WTC11 (cell line): Measurements from ENCODE around the gene LBHD2.

Experiments used
- FOXJ3 ChIP-seq: sonication (generic); formaldehyde crosslinking; IDR thresholded peaks from 2 replicates; pipeline ENCODE4 v1.9.0; 2021; ENCODE audit warnings: missing genetic modification reagents, mild to moderate bottlenecking, borderline replicate concordance
- FOXP1 ChIP-seq: sonication (generic); formaldehyde crosslinking; IDR thresholded peaks from 2 replicates; pipeline ENCODE4 v1.8.0; 2022; ENCODE audit warnings: missing genetic modification reagents, mild to moderate bottlenecking, moderate library complexity, borderline replicate concordance
- NR2C2 ChIP-seq: sonication (generic); formaldehyde crosslinking; IDR thresholded peaks from 2 replicates; pipeline ENCODE4 v1.8.0; 2022; ENCODE audit warnings: mild to moderate bottlenecking, missing genetic modification reagents
- RELA ChIP-seq: sonication (generic); formaldehyde crosslinking; IDR thresholded peaks from 2 replicates; pipeline ENCODE4 v1.8.1; 2022; ENCODE audit warnings: missing genetic modification reagents, mild to moderate bottlenecking, borderline replicate concordance
- SMAD4 ChIP-seq: sonication (generic); formaldehyde crosslinking; IDR thresholded peaks from 2 replicates; pipeline ENCODE4 v1.8.0; 2022; ENCODE audit warnings: mild to moderate bottlenecking, missing genetic modification reagents
- TF ChIP-seq, protein P1 (sequence below): sonication (generic); formaldehyde crosslinking; conservative IDR thresholded peaks from 2 replicates; pipeline ENCODE4 v1.8.1; 2022; ENCODE audit warnings: mild to moderate bottlenecking, missing genetic modification reagents
- TF ChIP-seq, protein P2 (sequence below): fragments of 200-600 bp; IDR thresholded peaks from 2 replicates; pipeline ENCODE4 v1.8.0; 2022; ENCODE audit warnings: antibody characterized with exemption
- TF ChIP-seq, protein P3 (sequence below): sonication (generic); formaldehyde crosslinking; IDR thresholded peaks from 2 replicates; pipeline ENCODE4 v1.8.1; 2022; ENCODE audit warnings: low read depth, missing genetic modification reagents, borderline replicate concordance
- TF ChIP-seq, protein P4 (sequence below): sonication (generic); formaldehyde crosslinking; IDR thresholded peaks from 2 replicates; pipeline ENCODE4 v1.8.0; 2022; ENCODE audit warnings: mild to moderate bottlenecking, missing genetic modification reagents
- TF ChIP-seq, protein P5 (sequence below): fragments of 250-450 bp; sonication (Bioruptor Pico); IDR thresholded peaks from 2 replicates; pipeline ENCODE4 v1.9.0; 2021; ENCODE audit warnings: mild to moderate bottlenecking, borderline replicate concordance
- TF ChIP-seq, protein P6 (sequence below): sonication (generic); formaldehyde crosslinking; IDR thresholded peaks from 2 replicates; pipeline ENCODE4 v1.8.0; 2022; ENCODE audit warnings: mild to moderate bottlenecking, missing genetic modification reagents

DNA sequence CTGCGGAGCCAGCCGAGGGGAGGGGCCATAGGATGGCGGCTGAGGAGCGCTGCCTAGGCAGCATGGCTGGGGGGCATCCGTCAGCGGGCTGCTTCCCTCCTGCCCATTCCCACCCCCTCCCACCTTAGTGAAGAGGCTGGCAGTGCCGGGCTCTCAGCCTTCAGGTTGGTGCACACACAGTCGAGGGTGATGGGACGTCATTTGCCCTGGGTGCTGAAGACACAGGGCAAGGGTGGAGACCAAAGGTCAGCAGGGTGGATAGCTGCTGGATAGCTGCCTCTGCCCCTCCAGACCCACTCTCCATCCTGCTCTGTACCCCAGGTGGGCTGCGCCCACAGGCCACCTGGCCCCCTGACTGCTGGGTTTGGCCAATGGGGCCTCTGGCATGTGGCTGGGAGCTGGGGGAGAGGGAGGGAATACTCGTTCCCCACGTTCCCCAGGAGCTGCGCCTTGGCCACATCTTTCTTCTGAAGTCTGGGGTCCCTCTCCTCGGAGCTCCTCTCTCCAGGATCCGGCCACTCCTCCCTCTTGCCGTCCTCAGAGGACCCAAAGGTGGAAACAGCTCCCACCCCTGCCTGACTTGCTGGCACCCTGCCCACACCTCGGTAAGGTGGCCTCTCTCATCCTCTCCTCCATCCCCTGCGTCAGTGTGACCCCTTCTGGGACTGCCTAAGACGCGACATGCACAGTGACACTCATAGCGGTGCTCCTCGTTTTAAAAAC is 15.5 kb upstream of the LBHD2 start:
- TF ChIP-seq, protein P1, sequence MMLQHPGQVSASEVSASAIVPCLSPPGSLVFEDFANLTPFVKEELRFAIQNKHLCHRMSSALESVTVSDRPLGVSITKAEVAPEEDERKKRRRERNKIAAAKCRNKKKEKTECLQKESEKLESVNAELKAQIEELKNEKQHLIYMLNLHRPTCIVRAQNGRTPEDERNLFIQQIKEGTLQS (CRISPR knock-in tag) = no peak
- TF ChIP-seq, protein P2, sequence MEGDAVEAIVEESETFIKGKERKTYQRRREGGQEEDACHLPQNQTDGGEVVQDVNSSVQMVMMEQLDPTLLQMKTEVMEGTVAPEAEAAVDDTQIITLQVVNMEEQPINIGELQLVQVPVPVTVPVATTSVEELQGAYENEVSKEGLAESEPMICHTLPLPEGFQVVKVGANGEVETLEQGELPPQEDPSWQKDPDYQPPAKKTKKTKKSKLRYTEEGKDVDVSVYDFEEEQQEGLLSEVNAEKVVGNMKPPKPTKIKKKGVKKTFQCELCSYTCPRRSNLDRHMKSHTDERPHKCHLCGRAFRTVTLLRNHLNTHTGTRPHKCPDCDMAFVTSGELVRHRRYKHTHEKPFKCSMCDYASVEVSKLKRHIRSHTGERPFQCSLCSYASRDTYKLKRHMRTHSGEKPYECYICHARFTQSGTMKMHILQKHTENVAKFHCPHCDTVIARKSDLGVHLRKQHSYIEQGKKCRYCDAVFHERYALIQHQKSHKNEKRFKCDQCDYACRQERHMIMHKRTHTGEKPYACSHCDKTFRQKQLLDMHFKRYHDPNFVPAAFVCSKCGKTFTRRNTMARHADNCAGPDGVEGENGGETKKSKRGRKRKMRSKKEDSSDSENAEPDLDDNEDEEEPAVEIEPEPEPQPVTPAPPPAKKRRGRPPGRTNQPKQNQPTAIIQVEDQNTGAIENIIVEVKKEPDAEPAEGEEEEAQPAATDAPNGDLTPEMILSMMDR = no peak
- TF ChIP-seq NR2C2 (CRISPR knock-in tag) (no peak), RELA (CRISPR knock-in tag) (no peak), SMAD4 (CRISPR knock-in tag) (no peak), FOXP1 (CRISPR knock-in tag) (no peak), FOXJ3 (no peak)
- TF ChIP-seq, protein P3, sequence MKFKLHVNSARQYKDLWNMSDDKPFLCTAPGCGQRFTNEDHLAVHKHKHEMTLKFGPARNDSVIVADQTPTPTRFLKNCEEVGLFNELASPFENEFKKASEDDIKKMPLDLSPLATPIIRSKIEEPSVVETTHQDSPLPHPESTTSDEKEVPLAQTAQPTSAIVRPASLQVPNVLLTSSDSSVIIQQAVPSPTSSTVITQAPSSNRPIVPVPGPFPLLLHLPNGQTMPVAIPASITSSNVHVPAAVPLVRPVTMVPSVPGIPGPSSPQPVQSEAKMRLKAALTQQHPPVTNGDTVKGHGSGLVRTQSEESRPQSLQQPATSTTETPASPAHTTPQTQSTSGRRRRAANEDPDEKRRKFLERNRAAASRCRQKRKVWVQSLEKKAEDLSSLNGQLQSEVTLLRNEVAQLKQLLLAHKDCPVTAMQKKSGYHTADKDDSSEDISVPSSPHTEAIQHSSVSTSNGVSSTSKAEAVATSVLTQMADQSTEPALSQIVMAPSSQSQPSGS (CRISPR knock-in tag) = no peak
- TF ChIP-seq, protein P4, sequence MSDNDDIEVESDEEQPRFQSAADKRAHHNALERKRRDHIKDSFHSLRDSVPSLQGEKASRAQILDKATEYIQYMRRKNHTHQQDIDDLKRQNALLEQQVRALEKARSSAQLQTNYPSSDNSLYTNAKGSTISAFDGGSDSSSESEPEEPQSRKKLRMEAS (CRISPR knock-in tag) = no peak
- TF ChIP-seq, protein P5, sequence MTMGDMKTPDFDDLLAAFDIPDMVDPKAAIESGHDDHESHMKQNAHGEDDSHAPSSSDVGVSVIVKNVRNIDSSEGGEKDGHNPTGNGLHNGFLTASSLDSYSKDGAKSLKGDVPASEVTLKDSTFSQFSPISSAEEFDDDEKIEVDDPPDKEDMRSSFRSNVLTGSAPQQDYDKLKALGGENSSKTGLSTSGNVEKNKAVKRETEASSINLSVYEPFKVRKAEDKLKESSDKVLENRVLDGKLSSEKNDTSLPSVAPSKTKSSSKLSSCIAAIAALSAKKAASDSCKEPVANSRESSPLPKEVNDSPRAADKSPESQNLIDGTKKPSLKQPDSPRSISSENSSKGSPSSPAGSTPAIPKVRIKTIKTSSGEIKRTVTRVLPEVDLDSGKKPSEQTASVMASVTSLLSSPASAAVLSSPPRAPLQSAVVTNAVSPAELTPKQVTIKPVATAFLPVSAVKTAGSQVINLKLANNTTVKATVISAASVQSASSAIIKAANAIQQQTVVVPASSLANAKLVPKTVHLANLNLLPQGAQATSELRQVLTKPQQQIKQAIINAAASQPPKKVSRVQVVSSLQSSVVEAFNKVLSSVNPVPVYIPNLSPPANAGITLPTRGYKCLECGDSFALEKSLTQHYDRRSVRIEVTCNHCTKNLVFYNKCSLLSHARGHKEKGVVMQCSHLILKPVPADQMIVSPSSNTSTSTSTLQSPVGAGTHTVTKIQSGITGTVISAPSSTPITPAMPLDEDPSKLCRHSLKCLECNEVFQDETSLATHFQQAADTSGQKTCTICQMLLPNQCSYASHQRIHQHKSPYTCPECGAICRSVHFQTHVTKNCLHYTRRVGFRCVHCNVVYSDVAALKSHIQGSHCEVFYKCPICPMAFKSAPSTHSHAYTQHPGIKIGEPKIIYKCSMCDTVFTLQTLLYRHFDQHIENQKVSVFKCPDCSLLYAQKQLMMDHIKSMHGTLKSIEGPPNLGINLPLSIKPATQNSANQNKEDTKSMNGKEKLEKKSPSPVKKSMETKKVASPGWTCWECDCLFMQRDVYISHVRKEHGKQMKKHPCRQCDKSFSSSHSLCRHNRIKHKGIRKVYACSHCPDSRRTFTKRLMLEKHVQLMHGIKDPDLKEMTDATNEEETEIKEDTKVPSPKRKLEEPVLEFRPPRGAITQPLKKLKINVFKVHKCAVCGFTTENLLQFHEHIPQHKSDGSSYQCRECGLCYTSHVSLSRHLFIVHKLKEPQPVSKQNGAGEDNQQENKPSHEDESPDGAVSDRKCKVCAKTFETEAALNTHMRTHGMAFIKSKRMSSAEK (CRISPR knock-in tag) = no peak
- TF ChIP-seq, protein P6, sequence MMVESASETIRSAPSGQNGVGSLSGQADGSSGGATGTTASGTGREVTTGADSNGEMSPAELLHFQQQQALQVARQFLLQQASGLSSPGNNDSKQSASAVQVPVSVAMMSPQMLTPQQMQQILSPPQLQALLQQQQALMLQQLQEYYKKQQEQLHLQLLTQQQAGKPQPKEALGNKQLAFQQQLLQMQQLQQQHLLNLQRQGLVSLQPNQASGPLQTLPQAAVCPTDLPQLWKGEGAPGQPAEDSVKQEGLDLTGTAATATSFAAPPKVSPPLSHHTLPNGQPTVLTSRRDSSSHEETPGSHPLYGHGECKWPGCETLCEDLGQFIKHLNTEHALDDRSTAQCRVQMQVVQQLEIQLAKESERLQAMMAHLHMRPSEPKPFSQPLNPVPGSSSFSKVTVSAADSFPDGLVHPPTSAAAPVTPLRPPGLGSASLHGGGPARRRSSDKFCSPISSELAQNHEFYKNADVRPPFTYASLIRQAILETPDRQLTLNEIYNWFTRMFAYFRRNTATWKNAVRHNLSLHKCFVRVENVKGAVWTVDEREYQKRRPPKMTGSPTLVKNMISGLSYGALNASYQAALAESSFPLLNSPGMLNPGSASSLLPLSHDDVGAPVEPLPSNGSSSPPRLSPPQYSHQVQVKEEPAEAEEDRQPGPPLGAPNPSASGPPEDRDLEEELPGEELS (CRISPR knock-in tag) = no peak
